Testis (tissue), 2 donors: ENCODE results near the gene HYAL1.

Source experiments
- CTCF ChIP-seq, 3 experiments: fragments of 450-650 bp in 2 of 3; fragments of 200-600 bp in 1 of 3; sonication (generic) in 1 of 3; IDR thresholded peaks; one replicate each; pipeline ENCODE4 v1.5.1; 2016 to 2019; ENCODE audit warnings: antibody characterized with exemption in 3 of 3, mild to moderate bottlenecking in 2 of 3, moderate library complexity in 1 of 3
- POLR2A ChIP-seq: fragments of 450-650 bp; IDR thresholded peaks from one replicate; pipeline ENCODE4 v1.6.1; 2017; ENCODE audit warnings: antibody characterized with exemption, mild to moderate bottlenecking, moderate library complexity

DNA sequence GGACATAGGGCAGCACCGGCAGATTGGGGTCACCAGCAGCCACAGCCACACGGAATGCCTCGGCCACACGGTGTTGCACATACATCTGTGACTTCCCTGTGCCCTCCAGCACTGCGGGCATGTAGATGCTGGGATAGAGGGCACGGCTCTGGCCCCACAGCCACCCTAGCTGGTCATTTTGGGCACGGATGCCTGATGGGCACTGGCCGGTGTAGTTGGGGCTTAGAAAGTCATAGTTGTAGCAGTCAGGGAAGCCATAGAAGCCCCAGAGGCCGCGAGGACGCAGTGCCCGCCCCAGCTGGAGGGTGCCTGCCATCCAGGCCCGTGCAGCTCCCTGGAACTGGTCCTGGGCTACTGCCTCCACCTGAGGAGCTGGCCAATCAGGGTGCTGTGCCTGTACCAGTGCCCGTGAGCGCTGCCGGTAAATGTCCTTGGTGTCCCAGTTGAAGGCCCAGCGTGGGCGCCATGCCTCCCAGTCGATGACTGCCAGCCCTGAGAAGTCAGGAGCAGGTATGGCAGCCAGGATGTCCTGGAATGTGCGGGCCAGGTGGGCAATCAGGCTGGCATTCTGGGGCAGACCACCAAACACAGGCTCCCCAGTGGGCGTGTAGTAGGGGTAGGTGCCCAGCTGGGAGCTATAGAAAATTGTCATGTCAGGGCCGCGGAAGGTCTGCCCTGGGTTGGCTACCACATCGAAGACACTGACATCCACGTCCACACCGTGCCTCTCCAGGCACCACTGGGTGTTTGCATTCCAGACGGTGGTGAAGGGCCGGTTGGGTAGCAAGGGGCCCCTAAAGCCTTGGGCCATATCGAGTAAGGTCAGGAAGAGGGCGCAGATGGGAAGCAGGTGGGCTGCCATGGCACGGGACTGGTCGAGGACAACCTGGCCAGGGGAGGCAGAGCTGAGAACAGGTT is 1.0 kb downstream of the HYAL1 start:
- TF ChIP-seq CTCF (IDR thresholded peaks at IDR 0.05) (no peak), POLR2A (no peak)
